HG03457 (cell line): ENCODE results near the gene IFT20.
"Not testable (repeated sequence)": the region's sequence is repeated elsewhere in the genome, so short reads cannot be mapped to it uniquely, and the experiment has no call there.

Experiments
- ATAC-seq: cut with Tn5 transposase; IDR thresholded peaks from one replicate; pipeline ENCODE4 v1.9.1; 2021; ENCODE audit warnings: moderate number of reproducible peaks; ENCODE audit not compliant: unreplicated experiment

Gene IFT20

GRCh38 chr17:28364665-28365363 lies 29.5 kb upstream of the IFT20 start, which contains the start of gene SEBOX:
SEBOX (minus strand) TSS chr17:28365199; CDS start chr17:28365151, 48 bp downstream.
- no peak for ATAC-seq

- ATAC-seq, result no peak
These were observed 28.7 kb upstream of the IFT20 start for GRCh38 chr17:28363776-28364650.

- no peak for ATAC-seq
These were observed 27.9 kb upstream of the IFT20 start for GRCh38 chr17:28363186-28363585.

GRCh38 chr17:28357901-28358197 lies 22.6 kb upstream of the IFT20 start:
- ATAC-seq, result no peak

GRCh38 chr17:28357061-28357900 lies 22.0 kb upstream of the IFT20 start, which contains the start of gene POLDIP2:
POLDIP2 (minus strand) TSS chr17:28357527; CDS start chr17:28357448, 79 bp downstream.
- peak; percentile 84 for ATAC-seq

- no peak for ATAC-seq
These were observed 15.0 kb upstream of the IFT20 start for GRCh38 chr17:28350271-28350670.

GRCh38 chr17:28348979-28349378 lies 13.7 kb upstream of the IFT20 start:
- ATAC-seq, result no peak

- ATAC-seq, result no peak
These were observed 12.1 kb upstream of the IFT20 start for GRCh38 chr17:28347261-28347891.

GRCh38 chr17:28346746-28347246 lies 11.5 kb upstream of the IFT20 start:
- ATAC-seq, result no peak

GRCh38 chr17:28346199-28346580 lies 10.9 kb upstream of the IFT20 start:
- no peak for ATAC-seq

GRCh38 chr17:28345419-28346198 lies 10.3 kb upstream of the IFT20 start:
- ATAC-seq, result no peak

- no peak for ATAC-seq
These were observed 9.2 kb upstream of the IFT20 start for GRCh38 chr17:28344435-28344901.

GRCh38 chr17:28344011-28344410 lies 8.7 kb upstream of the IFT20 start:
- no peak for ATAC-seq

GRCh38 chr17:28343491-28343932 lies 8.2 kb upstream of the IFT20 start:
- ATAC-seq, result no peak

- no peak for ATAC-seq
These were observed 7.0 kb upstream of the IFT20 start for GRCh38 chr17:28342313-28342712.

GRCh38 chr17:28341516-28341915 lies 6.2 kb upstream of the IFT20 start:
- ATAC-seq, result no peak

- ATAC-seq, result no peak
These were observed 5.1 kb upstream of the IFT20 start for GRCh38 chr17:28340374-28340773.

- no peak for ATAC-seq
These were observed 4.2 kb upstream of the IFT20 start for GRCh38 chr17:28339431-28339830.

- not testable (repeated sequence) for ATAC-seq
These were observed 3.5 kb upstream of the IFT20 start for GRCh38 chr17:28338769-28339212.
